NCI-H146 (cell line): ENCODE results near the gene TNFRSF13B.
"Not testable (repeated sequence)": the region's sequence is repeated elsewhere in the genome, so short reads cannot be mapped to it uniquely, and the experiment has no call there.

ENCODE experiments used
- DNase-seq: peaks from one replicate; lab custom pipeline; 2025; lab: John Stamatoyannopoulos, UW

Gene TNFRSF13B

GRCh38 chr17:16909472-16910246, 62.3 kb downstream of the TNFRSF13B start:
- DNase-seq, result no peak

DNA sequence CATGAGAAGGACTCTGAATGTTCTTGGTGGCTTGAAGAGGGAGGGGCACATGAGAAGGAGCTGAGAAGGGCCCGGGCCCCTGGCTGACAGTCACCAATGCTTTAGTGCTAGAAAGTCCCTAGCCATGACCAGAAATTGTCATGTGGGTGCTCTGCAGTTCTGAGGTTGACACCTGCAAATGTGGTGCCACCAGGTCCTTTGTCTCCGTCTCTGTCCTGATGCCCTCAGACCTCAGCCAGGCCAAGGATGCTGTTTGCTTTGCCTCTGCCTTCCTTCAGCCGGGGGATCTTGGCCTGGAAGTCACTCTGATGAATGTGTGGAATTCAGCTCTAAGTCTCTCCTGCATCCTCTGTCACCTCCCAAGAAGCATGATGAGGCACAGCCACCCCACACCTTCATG, 63.6 kb downstream of the TNFRSF13B start:
- no peak for DNase-seq

DNA sequence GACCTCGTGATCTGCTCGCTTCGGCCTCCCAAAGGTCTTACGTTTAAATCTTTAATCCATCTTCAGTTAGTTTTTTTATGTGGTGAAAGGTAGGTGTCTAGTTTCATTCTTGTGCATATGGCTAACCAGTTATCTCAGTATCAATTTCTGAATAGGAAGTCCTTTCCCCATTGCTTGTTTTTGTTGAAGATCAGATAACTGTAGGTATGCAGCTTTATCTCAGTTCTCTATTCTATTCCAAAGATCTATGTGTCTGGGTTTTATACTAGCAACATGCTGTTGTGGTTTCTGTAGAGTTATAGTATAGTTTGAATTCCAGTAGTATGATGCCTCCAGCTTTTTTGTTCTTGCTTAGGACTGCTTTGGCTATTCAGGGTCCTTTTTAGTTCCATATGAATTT, 65.2 kb downstream of the TNFRSF13B start:
- no peak for DNase-seq

GRCh38 chr17:16905593-16906191, 66.2 kb downstream of the TNFRSF13B start:
- no peak for DNase-seq

DNA sequence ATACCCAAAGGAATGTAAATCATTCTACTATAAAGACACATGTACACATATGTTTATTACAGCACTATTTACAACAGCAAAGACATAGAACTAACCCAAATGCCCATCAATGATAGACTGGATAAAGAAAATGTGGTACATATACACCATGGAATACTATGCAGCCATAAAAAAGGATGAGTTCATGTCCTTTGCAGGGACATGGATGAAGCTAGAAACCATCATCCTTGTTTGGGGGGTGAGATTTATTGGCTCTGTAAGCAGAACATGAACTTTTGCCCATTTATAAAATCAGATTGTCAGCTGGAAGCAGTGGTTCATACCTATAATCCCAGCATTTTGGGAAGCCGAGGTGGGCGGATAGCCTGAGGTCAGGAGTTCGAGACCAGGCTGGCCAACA, 68.8 kb downstream of the TNFRSF13B start:
- DNase-seq, result not testable (repeated sequence)

DNA sequence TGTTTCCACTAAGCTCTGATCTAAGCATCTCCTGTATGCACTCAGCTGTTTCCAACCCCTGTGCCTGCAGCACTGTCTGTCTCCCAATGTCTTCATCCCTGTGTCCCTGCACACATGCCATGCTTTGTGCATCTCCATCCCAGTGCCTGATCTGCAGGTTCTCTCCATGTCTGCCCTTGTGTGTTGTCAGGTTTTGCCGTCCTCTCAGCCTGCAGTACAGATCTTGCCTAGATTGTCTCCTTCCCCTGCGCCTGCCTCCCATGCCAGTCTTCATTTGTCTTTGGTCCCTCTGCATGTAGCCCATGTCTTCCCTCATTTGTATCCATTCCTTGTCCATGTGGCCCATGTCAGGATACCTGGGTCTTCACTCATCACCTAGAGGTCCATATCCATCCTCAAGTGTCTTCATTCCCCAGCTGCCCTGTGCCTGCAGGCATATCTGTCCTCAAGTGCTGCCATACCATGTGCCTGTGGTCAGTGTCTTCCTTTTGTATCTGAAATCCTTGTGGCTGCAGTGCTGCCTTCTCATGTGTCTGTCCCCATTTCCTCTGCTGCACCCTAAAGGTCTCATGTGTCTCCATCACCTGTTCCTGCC, 71.5 kb downstream of the TNFRSF13B start:
- DNase-seq, result no peak

DNA sequence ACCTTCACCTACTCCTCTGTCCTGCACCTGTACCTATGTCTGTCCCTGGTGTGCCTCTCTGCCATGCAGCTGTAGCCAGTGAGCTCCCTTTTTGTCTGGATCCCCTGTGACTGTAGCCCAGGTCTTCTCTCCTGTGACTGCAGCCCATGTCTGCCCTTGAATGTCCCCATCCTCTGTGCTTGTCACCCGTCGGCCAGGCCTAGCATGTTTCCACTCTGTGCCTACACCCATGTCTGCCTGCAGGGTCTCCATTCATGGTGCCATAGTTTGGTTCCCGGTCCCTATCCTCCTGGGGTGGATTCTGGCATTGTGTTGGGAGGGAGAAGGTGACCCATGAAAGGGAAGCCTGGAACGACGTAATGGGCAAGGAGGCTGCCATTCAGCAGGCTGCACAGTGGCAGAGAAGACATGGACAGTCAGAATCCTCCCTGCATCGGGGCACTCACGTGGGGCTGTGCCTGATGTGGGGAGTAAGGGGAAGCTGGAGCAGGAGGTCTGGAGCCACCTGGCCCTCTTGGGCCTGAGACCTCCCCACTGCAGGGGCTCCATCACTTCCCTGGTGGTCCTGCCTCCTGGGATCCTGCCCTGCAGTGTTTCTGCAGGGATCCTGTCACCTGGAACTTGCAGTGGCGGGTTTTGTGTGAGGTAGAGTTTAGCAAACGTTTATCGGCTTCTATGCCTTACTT, 74.6 kb downstream of the TNFRSF13B start:
- not testable (repeated sequence) for DNase-seq

GRCh38 chr17:16896235-16896634, 75.7 kb downstream of the TNFRSF13B start:
- DNase-seq, result not testable (repeated sequence)

- DNase-seq, result not testable (repeated sequence)
Observed at GRCh38 chr17:16893527-16893926, 78.4 kb downstream of the TNFRSF13B start.

DNA sequence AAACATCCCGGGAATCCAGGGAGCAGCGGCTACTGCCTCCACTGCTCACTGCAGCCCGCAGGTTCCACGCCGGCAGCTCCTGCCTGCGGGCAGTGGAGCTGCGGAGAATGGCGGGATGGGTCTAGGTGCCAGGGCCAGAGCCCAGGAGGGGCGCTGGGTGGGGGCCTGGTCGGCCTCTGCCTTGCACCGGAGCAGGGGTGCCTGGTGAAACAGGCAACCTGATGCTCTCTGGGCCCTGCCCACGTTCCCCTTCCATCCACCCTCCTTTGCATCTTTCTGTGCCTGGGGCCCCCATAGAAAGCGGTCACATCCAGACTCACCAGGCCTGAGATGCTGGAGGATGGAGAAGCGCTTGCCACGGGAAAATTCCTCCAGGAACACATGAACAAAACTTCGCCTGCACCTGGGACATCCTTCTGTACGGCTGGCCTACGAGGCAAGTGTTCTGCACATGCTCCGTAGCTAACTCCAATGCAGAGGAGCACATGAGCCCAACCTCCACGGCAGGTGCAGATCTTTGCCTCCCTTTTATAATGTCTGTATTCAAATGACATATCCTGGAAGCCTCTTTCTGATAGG, 79.0 kb downstream of the TNFRSF13B start:
- not testable (repeated sequence) for DNase-seq

- no peak for DNase-seq
Observed at GRCh38 chr17:16889088-16889465, 82.8 kb downstream of the TNFRSF13B start.
